HS-27A (cell line): Measurements from ENCODE around the gene NCK2.

Experiments used
- DNase-seq: peaks from one replicate; pipeline ENCODE4 v3.0.0-alpha.2; 2012; ENCODE audit warnings: low read depth, missing footprints

NCK2 gene

GRCh38 chr2:105813405-105813804 is 68.7 kb downstream of the NCK2 start:
- no peak for DNase-seq

DNA sequence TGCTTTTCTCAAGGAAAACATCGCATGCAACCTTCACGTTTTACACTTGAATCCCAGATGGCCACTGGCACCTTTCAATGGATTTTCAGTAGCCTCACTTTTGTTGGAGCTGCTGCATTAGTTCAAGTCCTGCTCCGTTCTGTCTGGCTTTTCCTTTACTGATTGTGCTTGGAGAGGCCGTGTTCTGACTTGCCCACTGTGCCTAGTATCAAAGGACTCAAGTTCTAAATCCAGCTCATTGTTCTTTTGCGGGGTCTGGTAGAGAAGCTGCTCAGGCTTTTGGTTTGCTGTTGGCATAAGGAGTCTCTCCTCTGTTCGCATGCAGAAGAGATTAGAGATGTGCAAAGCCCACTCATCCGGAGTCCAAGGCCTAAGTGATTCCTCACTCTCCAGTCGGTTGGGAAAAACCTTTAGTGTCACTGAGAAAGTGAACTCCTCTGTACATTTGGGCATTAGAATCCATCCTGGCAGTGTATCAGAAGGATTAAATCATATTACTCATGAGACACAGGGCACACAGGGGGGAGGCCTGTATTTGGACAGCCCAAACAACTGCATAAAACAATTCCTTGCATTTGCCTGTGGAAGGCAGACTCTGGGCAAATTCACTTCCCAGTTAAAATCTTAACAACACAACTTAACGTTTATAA is 69.7 kb downstream of the NCK2 start:
- no peak for DNase-seq

GRCh38 chr2:105815401-105815800 is 70.7 kb downstream of the NCK2 start:
- DNase-seq: no peak

DNA sequence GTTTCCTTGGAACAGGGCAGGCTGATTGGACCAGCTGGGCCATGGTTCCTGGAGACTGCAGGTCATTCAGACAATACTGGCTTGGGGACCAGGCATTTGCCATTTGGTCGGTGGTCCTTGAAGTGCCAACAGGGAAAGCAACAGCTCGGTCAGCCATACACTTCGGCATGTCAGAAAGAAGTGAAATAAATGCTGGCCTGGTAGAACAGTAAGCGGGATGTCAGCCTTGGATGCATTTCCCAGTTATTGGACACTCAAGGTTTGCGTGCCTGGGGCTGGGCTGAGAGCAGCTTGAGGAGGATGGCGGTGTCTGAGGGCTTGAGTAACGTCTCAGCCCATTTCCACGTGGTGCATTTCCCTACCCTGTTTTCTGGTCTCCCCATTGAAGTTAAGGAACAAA is 75.4 kb downstream of the NCK2 start:
- no peak for DNase-seq

GRCh38 chr2:105820691-105821090 is 76.0 kb downstream of the NCK2 start:
- no peak for DNase-seq

- no peak for DNase-seq
Observed at GRCh38 chr2:105821428-105822125, 76.9 kb downstream of the NCK2 start.

- no peak for DNase-seq
Observed at GRCh38 chr2:105822186-105822585, 77.5 kb downstream of the NCK2 start.

GRCh38 chr2:105824446-105824845 is 79.7 kb downstream of the NCK2 start:
- DNase-seq: no peak

DNA sequence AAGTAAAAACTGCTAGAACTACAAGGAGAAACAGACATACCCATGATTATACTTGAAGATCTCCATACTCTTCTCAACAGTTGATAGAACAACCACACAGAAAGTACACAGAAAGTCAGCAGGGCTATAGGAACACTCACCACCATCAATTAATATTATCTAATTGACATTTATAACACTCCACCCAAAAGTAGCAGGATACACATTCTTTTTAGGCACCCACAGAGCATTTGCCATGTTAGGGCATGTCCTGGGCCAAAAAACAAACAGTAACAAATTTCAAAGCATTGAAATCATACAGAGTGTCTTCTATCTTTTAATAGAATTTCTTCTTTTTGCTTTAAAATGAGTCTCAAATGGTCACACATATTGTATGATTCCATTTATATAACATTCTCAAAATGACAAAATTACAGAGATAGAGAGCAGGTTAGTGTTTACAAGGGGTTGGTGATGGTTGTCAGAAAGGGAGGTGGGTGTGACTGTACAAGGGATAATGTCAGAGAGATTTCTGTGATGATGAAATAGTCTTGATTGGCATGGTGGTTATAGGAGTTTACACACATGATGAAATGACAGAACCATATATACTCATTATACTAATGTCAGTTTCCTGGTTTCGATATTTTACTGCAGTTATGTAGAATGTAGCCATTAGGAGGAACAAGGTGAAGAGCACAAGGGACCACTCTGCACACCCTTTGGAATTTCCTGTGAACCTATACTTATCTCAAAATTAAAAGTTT is 82.8 kb downstream of the NCK2 start:
- no peak for DNase-seq

DNA sequence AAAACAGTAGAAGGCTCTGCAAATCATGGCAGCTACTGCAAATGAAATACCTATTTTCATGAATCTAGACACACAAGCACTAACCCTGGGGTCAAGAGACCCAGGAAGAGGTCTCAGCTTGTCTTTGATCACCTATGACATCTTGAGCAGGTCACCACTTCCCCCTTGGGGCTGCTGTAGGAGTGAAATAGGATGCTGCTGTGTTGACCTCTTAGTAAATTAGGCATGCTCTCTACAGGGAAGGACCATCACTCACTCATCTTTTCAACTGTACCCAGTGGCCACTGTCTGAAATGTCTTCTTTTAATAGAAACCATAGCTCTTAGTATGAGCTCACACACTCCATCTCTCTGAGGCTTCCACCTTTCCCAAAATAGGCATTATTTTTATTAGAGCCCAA is 83.8 kb downstream of the NCK2 start:
- no peak for DNase-seq

DNA sequence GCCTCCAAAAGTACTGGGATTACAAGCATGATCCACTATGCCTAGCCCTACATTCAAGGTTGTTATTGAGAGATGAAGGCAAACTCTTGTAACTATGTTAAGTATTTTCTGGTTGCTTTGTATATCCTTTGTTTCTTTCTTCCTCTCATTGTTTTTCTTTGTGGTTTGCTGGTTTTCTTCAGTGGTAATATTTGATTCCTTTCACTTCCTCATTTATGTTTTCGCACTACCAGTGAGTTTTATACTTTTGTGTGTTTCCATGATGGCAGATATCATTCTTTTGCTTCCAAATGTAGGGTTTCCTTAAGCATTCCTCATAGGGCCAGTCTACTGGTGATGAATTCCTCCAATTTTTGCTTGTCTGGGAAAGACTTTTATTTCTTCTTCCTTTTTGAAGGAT is 90.2 kb downstream of the NCK2 start:
- DNase-seq: no peak

DNA sequence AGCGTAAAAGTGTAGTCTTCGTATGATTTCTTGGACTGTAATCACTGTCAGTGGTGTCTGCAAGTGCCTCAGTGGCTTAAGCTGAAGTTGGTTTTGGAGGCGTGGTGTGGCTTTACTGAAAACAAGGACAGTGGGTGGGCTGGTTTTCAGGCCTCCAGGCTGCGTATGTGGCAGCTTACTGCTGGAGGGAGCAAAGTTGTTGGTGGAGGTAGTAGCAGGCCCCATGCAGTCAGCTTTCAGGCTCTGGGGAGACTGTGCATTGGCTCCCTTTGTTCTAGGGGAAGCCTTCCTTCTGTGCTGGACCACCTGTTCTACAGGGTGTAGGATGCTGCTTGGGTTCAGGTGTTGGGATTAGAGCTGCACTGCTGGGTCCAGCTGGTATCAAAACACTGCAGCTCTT is 91.6 kb downstream of the NCK2 start:
- DNase-seq: no peak

GRCh38 chr2:105836840-105837692 is 92.4 kb downstream of the NCK2 start:
- DNase-seq: no peak

DNA sequence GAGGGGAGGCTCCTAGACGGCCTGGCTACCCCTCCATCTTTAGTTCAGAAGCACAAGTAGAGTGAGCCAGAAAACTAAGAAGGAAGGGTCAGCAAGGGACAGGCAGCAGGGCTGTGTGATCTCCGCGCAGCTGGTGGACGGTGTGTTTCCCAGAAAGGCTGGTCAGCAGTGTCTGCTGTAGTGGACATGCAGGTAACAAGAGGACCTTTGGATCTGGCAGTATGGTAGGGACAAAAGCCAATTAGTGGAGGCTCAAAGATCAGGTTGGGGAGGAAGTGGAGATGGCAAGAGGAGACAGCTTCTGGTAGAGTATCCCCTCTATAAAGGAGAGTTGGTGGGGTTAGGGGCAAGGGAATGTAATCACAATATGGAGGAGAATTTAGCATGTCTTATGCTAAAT is 95.1 kb downstream of the NCK2 start:
- no peak for DNase-seq

GRCh38 chr2:105840933-105841332 is 96.2 kb downstream of the NCK2 start:
- DNase-seq: no peak

DNA sequence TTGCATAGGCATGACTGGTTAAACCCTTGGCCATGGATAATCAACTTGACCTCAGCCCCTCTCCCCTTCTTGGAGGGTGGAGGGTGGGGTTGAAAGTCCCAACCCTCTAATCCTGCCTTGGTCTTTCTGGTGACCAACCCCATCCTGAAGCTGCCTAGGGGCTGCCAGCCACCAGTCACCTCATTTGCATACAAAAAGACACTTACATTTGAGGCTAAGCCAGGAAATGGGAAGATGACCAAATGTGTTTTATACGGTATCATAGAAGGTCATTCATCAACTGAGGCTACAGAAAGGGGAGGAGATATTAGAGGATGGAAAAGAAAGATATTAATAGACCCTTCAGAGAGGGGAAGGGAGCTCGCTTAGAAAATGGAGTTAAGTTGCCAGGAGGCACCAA is 96.8 kb downstream of the NCK2 start:
- no peak for DNase-seq

DNA sequence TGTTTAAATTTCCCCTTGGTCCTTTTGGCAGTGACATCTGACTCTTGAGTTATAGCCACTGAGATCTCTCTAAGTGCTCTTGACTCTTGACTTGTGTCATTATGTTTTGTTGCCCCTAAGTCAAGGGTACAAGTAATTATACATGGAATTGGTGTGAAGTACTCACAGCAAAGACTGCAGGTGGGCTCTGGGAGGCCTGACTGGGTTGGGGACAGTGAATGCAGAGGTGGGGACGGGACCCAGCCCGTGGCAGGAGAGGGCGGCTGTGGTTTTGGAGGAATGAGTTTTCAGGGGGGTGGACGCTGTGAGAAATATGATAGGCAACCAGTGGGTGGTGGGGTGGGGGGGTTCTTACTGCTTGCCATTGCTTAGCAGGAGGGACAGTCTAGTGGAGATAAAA is 97.8 kb downstream of the NCK2 start:
- DNase-seq: no peak

DNA sequence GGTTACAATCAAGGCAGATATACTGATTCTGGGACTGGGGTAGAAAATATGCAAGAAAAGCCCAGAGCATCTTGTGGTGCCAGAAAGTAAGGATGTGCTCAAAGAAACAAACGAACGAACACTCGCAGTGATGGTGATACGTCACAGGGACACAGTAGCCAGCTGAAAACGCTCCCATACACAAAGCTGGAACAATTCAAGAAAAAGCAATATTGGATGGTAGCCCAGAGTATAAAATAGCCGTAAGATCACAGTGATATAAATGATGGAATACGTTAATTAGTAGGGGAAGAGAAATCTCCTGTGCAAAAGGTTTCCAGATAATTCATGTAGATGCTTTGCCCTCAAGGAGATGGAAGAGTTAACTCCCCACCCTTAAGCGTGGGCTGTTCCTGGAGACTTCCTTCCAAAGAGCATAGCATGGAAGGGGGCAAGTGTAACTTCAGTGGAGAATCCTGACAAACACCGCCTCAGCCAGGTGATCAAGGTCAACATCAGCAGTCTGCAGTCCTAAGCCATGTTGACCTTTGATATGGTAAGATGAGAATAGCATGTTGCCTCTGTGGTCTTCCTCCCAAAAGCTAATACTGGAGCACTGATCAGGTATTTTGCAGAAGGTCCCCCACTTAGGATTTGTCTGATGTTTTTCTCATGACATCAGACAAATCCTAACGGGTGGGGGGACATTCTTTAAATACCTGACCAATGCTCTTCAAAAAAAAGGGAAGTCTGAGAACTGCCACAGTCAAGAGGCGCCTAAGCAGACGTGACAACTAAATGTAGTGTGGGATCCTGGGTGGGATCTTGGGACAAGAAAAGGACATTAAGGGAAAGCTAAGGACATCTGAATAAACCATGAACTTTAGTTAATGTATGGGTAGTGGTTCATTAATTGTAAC is 99.0 kb downstream of the NCK2 start:
- no peak for DNase-seq

DNA sequence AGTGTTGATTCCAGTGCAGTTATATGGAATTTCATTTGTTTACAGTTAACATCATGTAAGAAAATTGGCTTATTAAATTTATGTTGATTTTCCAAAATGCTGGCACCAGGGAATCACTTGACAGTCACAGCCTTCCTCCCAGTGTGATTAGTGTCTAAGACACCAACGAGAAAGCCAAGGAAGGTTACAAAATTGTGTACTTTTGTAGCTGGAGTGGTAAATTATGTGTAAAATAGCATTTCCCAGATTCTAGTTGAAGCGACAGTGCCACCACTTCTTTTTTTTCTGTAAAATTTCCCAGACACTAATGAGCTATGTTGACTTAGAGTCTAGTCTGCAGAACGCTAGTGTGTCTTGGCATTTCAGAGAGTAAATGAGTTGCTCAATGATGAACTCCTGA is 101.3 kb downstream of the NCK2 start:
- DNase-seq: no peak

DNA sequence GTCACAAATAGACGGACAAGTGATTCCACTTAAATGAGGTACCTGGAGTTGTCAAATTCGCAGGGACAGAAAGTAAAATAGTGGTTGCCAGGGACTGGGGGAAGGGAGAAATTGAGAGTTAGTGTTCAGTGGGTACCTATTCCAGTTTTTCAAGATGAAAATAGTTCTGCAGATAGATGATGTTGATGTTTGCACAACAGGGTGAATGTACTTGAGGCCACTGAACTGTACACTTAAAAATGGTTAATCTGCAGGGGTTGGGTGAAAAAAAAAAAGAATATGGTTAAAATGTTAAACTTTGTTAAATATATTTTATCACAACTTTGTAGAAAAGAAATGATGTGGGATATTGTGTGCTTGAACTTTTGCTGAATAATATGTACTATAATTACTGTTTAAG is 102.3 kb downstream of the NCK2 start:
- no peak for DNase-seq

DNA sequence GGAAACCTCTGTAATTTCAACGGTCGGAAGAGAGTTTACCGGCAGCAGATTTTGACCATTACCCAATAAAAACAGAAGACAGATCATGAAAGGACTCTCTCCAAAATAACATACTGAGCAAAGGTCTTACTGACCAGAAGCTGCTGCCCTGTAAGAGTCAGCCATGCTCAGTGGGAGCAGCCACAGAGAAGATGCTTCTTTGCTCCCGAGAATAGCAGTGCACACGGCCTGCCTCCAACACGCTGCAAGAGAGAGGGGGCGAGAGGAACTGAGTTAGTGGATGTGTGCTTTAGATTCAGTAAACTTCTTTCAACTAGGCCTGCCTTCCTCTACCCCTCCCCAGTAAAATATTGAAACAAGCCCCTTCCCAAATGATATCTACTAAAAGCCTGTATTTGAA is 103.7 kb downstream of the NCK2 start:
- no peak for DNase-seq
